ENCODE results near the gene TMEM200B.

GRCh38 chr1:29123053-29123886 lies 433 bp downstream of the TMEM200B start:
- TF ChIP-seq CTCF (IDR thresholded peaks at IDR 0.05) (no peak), POLR2A (IDR thresholded peaks at IDR 0.05) (no peak), POLR2AphosphoS5 (IDR thresholded peaks at IDR 0.05) (peak in 1 of 3 donors; percentile 17)
